Stimulated activated CD4-positive, alpha-beta T cell treated with anti-CD3 and anti-CD28 coated beads, TNF-alpha, amount 100 ng/mL, for 1 hour (primary cell): ENCODE data around the gene LTF.
"Not testable (repeated sequence)": the region's sequence is repeated elsewhere in the genome, so short reads cannot be mapped to it uniquely, and the experiment has no call there.

Source experiments
- DNase-seq, 3 donors: peaks; one replicate each; pipeline ENCODE4 v3.0.0-alpha.2; 2020; ENCODE audit warnings: low read depth in 3 of 3, low spot score in 1 of 3

LTF gene

GRCh38 chr3:46464326-46465195 is at the start of gene LTF:
Gene LTF (minus strand): TSS chr3:46464905. CDS start chr3:46464867, 38 bp downstream.
- no peak for DNase-seq

GRCh38 chr3:46512191-46512749 is 47.6 kb upstream of the LTF start:
- DNase-seq, result no peak

GRCh38 chr3:46509661-46510187 is 45.0 kb upstream of the LTF start:
- DNase-seq, result no peak

- DNase-seq, result no peak
These were observed 44.3 kb upstream of the LTF start for GRCh38 chr3:46508850-46509591.

GRCh38 chr3:46506526-46506925 is 41.8 kb upstream of the LTF start:
- DNase-seq, result no peak

GRCh38 chr3:46505953-46506352 is 41.2 kb upstream of the LTF start:
- DNase-seq, result no peak

GRCh38 chr3:46504789-46505188 is 40.1 kb upstream of the LTF start:
- DNase-seq, result no peak

GRCh38 chr3:46503200-46503874 is 38.6 kb upstream of the LTF start:
- no peak for DNase-seq

- no peak for DNase-seq
These were observed 37.0 kb upstream of the LTF start for GRCh38 chr3:46501702-46502101.

GRCh38 chr3:46500656-46501635 is 36.2 kb upstream of the LTF start:
- DNase-seq, result no peak

- no peak for DNase-seq
These were observed 34.3 kb upstream of the LTF start for GRCh38 chr3:46498916-46499519.

GRCh38 chr3:46497556-46498265 is 33.0 kb upstream of the LTF start, which contains the start of gene RTP3:
Gene RTP3 (plus strand): TSS chr3:46497976. CDS start chr3:46498063, 87 bp downstream.
- DNase-seq, result no peak

- DNase-seq, result peak in 1 of 3 donors; percentile 22
These were observed 32.2 kb upstream of the LTF start for GRCh38 chr3:46496746-46497555.

- DNase-seq, result no peak
These were observed 31.3 kb upstream of the LTF start for GRCh38 chr3:46495901-46496456.

GRCh38 chr3:46494491-46494890 is 29.8 kb upstream of the LTF start:
- DNase-seq, result not testable (repeated sequence)

- no peak for DNase-seq
These were observed 28.3 kb upstream of the LTF start for GRCh38 chr3:46492890-46493547.
